ENCODE data around the gene CEBPG.

The CEBPG gene

DNA sequence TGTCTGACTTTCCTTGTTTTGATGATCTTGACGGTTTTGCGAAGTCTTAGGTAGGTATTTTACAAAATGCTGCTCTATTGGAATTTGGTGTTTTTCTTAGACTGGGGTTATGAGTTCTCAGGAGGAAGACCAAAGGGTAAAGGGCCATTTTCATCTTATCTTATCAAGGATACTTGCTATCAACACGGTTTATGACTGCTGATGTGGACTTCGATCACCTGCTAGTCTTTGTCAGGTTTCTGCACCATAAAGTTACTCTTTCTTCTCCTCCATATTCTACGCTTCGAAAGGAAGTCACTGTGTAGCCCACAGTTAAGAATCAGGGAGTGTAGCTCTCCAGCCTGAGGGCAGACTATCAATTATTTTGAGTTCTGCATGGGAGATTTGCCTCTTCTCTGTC, 7.4 kb upstream of the CEBPG start:
- Histone ChIP-seq H3K9ac (ENCODE audit: low read length in 5 of 5) (no peak overlapping the region), H3K4me1 (ENCODE audit: control insufficient read depth in 5 of 5, insufficient read depth in 5 of 5, low read length in 5 of 5) (peaks cover 0 to 5% (median 0%) of the 10 kb centered on the region in 5 donors), H3K4me3 (ENCODE audit: low read depth in 1 of 5, low read length in 5 of 5) (no peak overlapping the region), H3K27me3 (ENCODE audit: control insufficient read depth in 5 of 5, insufficient read depth in 4 of 5, low read length in 5 of 5) (no peaks in the 10 kb centered on the region), H3K27ac (ENCODE audit: low read depth, low read length) (no peak overlapping the region), H3K9me3 (ENCODE audit: control insufficient read depth in 5 of 5, low read length in 5 of 5) (no peaks in the 10 kb centered on the region), H3K36me3 (ENCODE audit: control insufficient read depth in 5 of 5, insufficient read depth in 5 of 5, low read length in 5 of 5) (no peaks in the 10 kb centered on the region)

DNA sequence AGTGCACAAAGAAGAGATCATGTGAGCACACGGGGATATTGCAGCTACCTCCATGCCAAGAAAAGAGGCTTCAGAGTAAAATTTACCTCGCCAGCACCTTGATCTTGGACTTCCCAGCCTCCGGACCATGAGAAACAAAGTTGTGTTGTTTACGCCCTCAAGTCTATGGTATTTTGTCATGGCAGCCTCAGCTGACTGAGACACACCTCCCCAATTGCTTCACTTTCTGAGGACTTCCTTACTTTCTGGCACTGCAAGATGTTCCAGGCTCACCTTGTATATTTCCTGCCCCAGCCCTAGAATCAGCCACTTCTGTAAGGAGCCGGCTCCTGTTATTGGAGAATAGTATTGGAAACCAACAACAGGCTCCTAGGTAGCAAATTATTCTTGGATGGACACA, 6.6 kb upstream of the CEBPG start:
- Histone ChIP-seq H3K4me1 (ENCODE audit: control insufficient read depth in 5 of 5, insufficient read depth in 5 of 5, low read length in 5 of 5) (peaks cover 0 to 5% (median under 1%) of the 10 kb centered on the region in 5 donors), H3K4me3 (ENCODE audit: low read depth in 1 of 5, low read length in 5 of 5) (no peak overlapping the region), H3K27me3 (ENCODE audit: control insufficient read depth in 5 of 5, insufficient read depth in 4 of 5, low read length in 5 of 5) (no peaks in the 10 kb centered on the region), H3K36me3 (ENCODE audit: control insufficient read depth in 5 of 5, insufficient read depth in 5 of 5, low read length in 5 of 5) (no peaks in the 10 kb centered on the region), H3K9me3 (ENCODE audit: control insufficient read depth in 5 of 5, low read length in 5 of 5) (no peaks in the 10 kb centered on the region), H3K27ac (ENCODE audit: low read depth, low read length) (no peak overlapping the region), H3K9ac (ENCODE audit: low read length in 5 of 5) (no peak overlapping the region)

DNA sequence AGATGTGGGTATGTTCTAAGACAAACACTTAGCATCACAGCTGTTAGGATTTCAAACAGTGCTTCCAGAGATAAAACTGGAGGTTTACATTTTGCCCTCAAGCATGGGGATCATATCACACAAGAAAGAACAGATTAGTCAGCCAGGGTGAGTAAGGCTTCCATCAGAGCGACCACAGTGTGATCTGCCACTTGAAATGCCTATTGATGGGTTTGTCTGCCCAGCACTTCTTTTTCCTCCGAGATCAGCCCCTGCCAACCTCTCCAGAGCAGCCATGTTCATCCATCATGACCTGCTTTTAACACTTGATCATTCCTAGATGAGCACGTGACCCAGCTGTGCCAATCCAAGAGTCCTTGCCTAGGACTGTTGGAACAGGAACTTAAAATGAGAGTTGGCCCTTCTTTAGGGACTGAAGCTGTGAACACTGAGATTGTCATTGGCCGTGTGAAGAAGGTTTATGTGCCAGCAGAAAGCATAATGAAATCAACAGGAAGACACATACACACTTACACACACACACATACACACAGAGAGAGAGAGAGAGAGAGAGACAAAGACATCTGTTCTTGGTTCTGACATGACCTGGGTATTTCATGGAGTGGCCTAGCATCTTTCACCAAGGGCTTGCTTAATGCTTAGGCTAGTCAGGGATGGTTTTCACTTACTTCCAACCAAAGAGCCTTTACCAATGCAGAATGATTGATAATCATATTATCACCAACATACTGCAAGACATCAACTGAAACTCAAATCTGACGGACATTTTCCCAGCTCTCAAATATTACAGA, 5.2 kb upstream of the CEBPG start:
- Histone ChIP-seq H3K9me3 (ENCODE audit: control insufficient read depth in 5 of 5, low read length in 5 of 5) (no peaks in the 10 kb centered on the region), H3K27ac (ENCODE audit: low read depth, low read length) (no peak overlapping the region), H3K4me3 (ENCODE audit: low read depth in 1 of 5, low read length in 5 of 5) (no peak overlapping the region), H3K9ac (ENCODE audit: low read length in 5 of 5) (no peak overlapping the region), H3K36me3 (ENCODE audit: control insufficient read depth in 5 of 5, insufficient read depth in 5 of 5, low read length in 5 of 5) (no peaks in the 10 kb centered on the region), H3K4me1 (ENCODE audit: control insufficient read depth in 5 of 5, insufficient read depth in 5 of 5, low read length in 5 of 5) (peaks cover 0 to 10% (median 6%) of the 10 kb centered on the region in 5 donors), H3K27me3 (ENCODE audit: control insufficient read depth in 5 of 5, insufficient read depth in 4 of 5, low read length in 5 of 5) (no peaks in the 10 kb centered on the region)

DNA sequence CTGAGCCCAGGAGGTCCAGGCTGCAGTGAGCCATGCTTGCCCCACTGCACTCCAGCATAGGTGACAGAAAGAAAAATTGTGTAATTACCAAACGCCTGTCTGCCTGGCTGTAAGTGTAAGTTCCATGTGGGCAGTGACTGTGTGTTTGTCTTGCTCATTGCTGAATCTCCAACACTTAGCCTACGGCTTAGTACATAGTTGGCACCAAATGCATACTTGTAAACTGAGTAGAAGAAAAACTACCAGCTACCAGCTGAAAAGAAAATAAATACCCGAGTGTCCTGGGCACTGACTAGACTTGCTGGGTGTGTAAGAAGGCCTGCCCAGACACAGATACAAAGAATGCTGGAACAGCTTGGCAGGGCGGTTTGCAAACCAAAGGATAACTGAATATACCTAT, 2.7 kb upstream of the CEBPG start:
- no peak overlapping the region for H3K27ac ChIP-seq (ENCODE audit: low read depth, low read length)
- H3K36me3 ChIP-seq (ENCODE audit: control insufficient read depth in 5 of 5, insufficient read depth in 5 of 5, low read length in 5 of 5) = no peaks in the 10 kb centered on the region
- peaks cover 0 to 27% (median 21%) of the 10 kb centered on the region in 5 donors for H3K4me1 ChIP-seq (ENCODE audit: control insufficient read depth in 5 of 5, insufficient read depth in 5 of 5, low read length in 5 of 5)
- no peak overlapping the region for H3K9ac ChIP-seq (ENCODE audit: low read length in 5 of 5)
- H3K27me3 ChIP-seq (ENCODE audit: control insufficient read depth in 5 of 5, insufficient read depth in 4 of 5, low read length in 5 of 5) = no peaks in the 10 kb centered on the region
- no peak overlapping the region for H3K4me3 ChIP-seq (ENCODE audit: low read depth in 1 of 5, low read length in 5 of 5)
- no peaks in the 10 kb centered on the region for H3K9me3 ChIP-seq (ENCODE audit: control insufficient read depth in 5 of 5, low read length in 5 of 5)

DNA sequence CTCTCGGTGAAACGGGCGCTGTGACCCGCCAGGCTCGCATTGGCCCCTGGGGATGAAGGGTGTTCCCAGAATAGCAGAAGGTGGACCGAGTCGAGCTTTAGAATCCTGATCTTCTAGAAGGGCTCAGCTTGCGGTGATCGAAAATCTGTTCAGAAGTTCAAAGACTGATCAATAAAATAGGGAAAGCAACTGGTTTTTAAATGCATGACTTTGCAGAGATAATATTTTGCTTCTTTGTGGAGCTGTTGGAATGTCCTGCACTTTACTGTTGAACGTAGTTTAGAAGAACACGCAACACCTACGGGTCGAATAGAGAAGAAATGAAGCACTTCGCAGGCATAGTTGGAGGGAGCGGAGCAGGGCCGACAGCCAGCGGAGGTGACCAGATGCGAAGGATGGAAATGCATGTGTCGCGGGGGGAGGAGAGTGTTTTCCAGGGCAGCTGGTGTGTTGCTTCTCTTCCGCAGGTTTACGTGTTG, 766 bp downstream of the CEBPG start:
- no peaks in the 10 kb centered on the region for H3K27me3 ChIP-seq (ENCODE audit: control insufficient read depth in 5 of 5, insufficient read depth in 4 of 5, low read length in 5 of 5)
- peaks cover 3 to 60% (median 56%) of the 10 kb centered on the region in 5 donors for H3K4me1 ChIP-seq (ENCODE audit: control insufficient read depth in 5 of 5, insufficient read depth in 5 of 5, low read length in 5 of 5)

DNA sequence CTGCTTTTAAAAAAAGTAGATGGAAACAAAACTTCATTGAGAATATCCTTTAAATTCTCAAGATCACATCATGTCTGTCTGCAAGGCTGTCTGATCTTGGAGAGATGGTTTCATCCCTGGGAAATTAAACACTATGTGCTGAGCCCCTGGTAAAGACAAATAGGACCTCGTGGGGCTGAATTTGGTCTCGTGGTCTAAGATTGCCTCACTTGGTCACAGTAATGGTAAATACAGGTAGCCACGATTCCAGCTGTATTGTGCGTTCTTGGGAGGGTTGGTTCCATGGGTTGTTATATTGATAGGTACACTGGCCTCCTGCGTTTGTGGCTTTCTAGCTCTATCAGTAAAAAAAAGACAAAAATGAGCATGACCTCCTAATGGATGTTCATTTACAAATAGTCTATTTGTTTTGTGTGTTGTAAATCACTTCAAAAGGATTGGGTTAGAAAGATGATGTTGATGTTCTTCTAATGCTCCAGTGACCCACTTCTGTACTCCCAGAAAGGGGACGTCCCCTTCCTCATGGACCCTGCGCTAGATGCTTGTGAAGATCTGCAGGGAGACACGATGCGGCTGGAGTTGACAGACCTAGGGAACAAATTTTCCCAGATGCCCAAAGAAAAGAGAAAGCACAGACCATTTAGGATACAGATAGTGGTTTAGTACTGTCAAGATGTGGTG, 1.8 kb downstream of the CEBPG start:
- peak overlapping the region in 4 of 5 donors; percentile 18 to 90 (median 80) for H3K4me3 ChIP-seq (ENCODE audit: low read depth in 1 of 5, low read length in 5 of 5)
- H3K9me3 ChIP-seq (ENCODE audit: control insufficient read depth in 5 of 5, low read length in 5 of 5) = no peaks in the 10 kb centered on the region
- peak overlapping the region; percentile 83 for H3K27ac ChIP-seq (ENCODE audit: low read depth, low read length)
- H3K36me3 ChIP-seq (ENCODE audit: control insufficient read depth in 5 of 5, insufficient read depth in 5 of 5, low read length in 5 of 5) = peaks cover 0 to 11% (median 9%) of the 10 kb centered on the region in 5 donors
- peak overlapping the region in 2 of 5 donors; percentile 80 to 94 for H3K9ac ChIP-seq (ENCODE audit: low read length in 5 of 5)
- peaks cover 3 to 60% (median 57%) of the 10 kb centered on the region in 5 donors for H3K4me1 ChIP-seq (ENCODE audit: control insufficient read depth in 5 of 5, insufficient read depth in 5 of 5, low read length in 5 of 5)
- H3K27me3 ChIP-seq (ENCODE audit: control insufficient read depth in 5 of 5, insufficient read depth in 4 of 5, low read length in 5 of 5) = no peaks in the 10 kb centered on the region

More for the DNA sequence above, 766 bp downstream of the CEBPG start:
- Histone ChIP-seq H3K9ac (ENCODE audit: low read length in 5 of 5) (peak overlapping the region; percentile 80 to 94 (median 91)), H3K27ac (ENCODE audit: low read depth, low read length) (peak overlapping the region; percentile 83), H3K9me3 (ENCODE audit: control insufficient read depth in 5 of 5, low read length in 5 of 5) (no peaks in the 10 kb centered on the region), H3K36me3 (ENCODE audit: control insufficient read depth in 5 of 5, insufficient read depth in 5 of 5, low read length in 5 of 5) (peaks cover 0 to 5% (median 4%) of the 10 kb centered on the region in 5 donors), H3K4me3 (ENCODE audit: low read depth in 1 of 5, low read length in 5 of 5) (peak overlapping the region; percentile 68 to 90 (median 84))

DNA sequence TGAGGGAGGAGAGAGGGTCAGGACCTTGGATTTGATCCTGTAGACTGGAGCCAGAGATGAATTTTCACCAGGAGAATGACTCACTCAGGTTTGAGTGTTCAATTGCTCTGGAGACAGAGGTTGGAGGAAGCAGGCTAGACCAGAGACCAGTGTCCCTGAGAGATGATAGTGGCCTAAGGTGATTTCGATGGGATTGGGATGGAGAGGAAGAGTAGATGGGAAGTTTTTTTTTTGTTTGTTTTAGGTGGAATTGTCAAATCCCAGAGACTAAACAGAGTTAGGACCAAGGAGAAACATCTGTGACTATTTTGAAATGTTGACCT, 2.3 kb downstream of the CEBPG start:
- Histone ChIP-seq H3K9ac (ENCODE audit: low read length in 5 of 5) (no peak overlapping the region), H3K36me3 (ENCODE audit: control insufficient read depth in 5 of 5, insufficient read depth in 5 of 5, low read length in 5 of 5) (peaks cover 0 to 11% (median 9%) of the 10 kb centered on the region in 5 donors), H3K4me1 (ENCODE audit: control insufficient read depth in 5 of 5, insufficient read depth in 5 of 5, low read length in 5 of 5) (peaks cover 3 to 60% (median 57%) of the 10 kb centered on the region in 5 donors), H3K9me3 (ENCODE audit: control insufficient read depth in 5 of 5, low read length in 5 of 5) (no peaks in the 10 kb centered on the region), H3K27me3 (ENCODE audit: control insufficient read depth in 5 of 5, insufficient read depth in 4 of 5, low read length in 5 of 5) (no peaks in the 10 kb centered on the region), H3K27ac (ENCODE audit: low read depth, low read length) (peak overlapping the region; percentile 83), H3K4me3 (ENCODE audit: low read depth in 1 of 5, low read length in 5 of 5) (no peak overlapping the region)

DNA sequence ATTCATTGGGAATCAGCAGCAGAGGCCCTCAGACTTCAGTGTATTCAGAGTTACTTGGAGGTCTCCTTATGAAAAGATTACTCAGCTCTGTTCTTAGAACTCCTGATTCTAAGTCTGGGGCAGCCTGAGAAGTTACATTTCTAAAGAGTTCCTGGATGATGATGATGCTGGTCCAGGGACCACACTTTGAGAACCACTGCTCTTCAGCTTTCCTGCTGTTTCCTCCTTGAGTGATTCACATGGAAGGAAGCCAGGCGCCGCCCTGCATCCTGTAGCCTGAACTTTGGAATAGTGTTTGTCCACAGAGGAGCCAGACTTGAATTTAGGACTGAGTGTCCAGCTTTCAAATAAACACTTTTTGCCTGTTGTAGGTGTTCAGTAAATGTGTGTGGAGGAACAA, 2.9 kb downstream of the CEBPG start:
- peaks cover 3 to 63% (median 57%) of the 10 kb centered on the region in 5 donors for H3K4me1 ChIP-seq (ENCODE audit: control insufficient read depth in 5 of 5, insufficient read depth in 5 of 5, low read length in 5 of 5)
- peak overlapping the region; percentile 83 for H3K27ac ChIP-seq (ENCODE audit: low read depth, low read length)
- H3K4me3 ChIP-seq (ENCODE audit: low read depth in 1 of 5, low read length in 5 of 5) = no peak overlapping the region
- H3K36me3 ChIP-seq (ENCODE audit: control insufficient read depth in 5 of 5, insufficient read depth in 5 of 5, low read length in 5 of 5) = peaks cover 0 to 14% (median 12%) of the 10 kb centered on the region in 5 donors
- peak overlapping the region in 1 of 5 donors; percentile 44 for H3K9ac ChIP-seq (ENCODE audit: low read length in 5 of 5)
- no peaks in the 10 kb centered on the region for H3K9me3 ChIP-seq (ENCODE audit: control insufficient read depth in 5 of 5, low read length in 5 of 5)
- no peaks in the 10 kb centered on the region for H3K27me3 ChIP-seq (ENCODE audit: control insufficient read depth in 5 of 5, insufficient read depth in 4 of 5, low read length in 5 of 5)

DNA sequence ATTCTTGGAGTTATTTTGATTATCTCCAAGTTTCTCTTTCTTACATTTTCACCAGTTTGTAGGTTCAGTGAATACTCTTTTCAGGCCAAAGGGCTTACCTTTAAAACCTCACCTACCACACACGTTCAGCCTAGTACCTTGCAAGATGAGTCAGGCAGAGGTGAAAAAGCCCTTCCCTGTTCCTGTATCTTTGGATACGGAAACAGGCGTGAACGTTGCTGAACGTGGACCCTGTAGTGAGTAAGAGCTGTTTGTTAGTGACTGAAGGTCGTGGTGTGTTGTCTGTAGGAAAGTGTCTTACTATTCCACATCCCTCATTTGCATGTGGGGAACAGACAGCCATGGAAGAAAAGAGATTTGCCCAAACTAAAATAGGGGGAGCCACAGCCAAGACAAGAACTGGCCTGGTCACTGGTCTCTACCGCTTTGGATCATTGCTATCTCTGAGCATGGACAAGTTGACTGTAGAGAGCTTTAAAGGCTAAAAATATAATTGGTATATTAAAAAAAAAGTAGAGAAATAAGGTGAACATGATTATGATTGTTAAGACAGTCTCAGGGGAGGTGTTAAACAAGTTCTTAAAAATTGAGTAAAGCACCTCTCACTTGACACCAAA, 3.5 kb downstream of the CEBPG start:
- Histone ChIP-seq H3K4me3 (ENCODE audit: low read depth in 1 of 5, low read length in 5 of 5) (peak overlapping the region in 1 of 5 donors; percentile 3), H3K36me3 (ENCODE audit: control insufficient read depth in 5 of 5, insufficient read depth in 5 of 5, low read length in 5 of 5) (peaks cover 0 to 16% (median 12%) of the 10 kb centered on the region in 5 donors), H3K27me3 (ENCODE audit: control insufficient read depth in 5 of 5, insufficient read depth in 4 of 5, low read length in 5 of 5) (no peaks in the 10 kb centered on the region), H3K9ac (ENCODE audit: low read length in 5 of 5) (peak overlapping the region in 1 of 5 donors; percentile 44), H3K27ac (ENCODE audit: low read depth, low read length) (peak overlapping the region; percentile 83), H3K4me1 (ENCODE audit: control insufficient read depth in 5 of 5, insufficient read depth in 5 of 5, low read length in 5 of 5) (peaks cover 3 to 67% (median 55%) of the 10 kb centered on the region in 5 donors), H3K9me3 (ENCODE audit: control insufficient read depth in 5 of 5, low read length in 5 of 5) (no peaks in the 10 kb centered on the region)

All from subcutaneous abdominal adipose tissue (tissue), 5 donors.